ENCODE measurements around the gene TIPRL. TPM values are rescaled to one million over a fixed set of nuclear protein-coding genes. Genes with fewer than 3 reads are reported as not detected.

TIPRL gene
- total and polyA plus RNA-seq, 9 of the 15 experiments (the other 6 are each of a cell fraction or from before 2014, with no cell fraction given), result 41.4 to 90.2 (median 69.9) TPM

GRCh38 chr1:168234846-168235547 lies 56.2 kb downstream of the TIPRL start (continued):
- TF ChIP-seq ZNF318 (IDR thresholded peaks at IDR 0.05; ENCODE audit: borderline replicate concordance in 1 of 2, low read depth in 1 of 2) (no peak), POLR2H (tag; IDR thresholded peaks at IDR 0.05; ENCODE audit: low read depth) (no peak), FOXK2 (conservative IDR thresholded peaks at IDR 0.05 in 1 of 2, IDR thresholded peaks at IDR 0.05 in 1 of 2; ENCODE audit: low read depth in 2 of 2) (no peak), NFE2 (IDR thresholded peaks at IDR 0.05; ENCODE audit: low read depth) (no peak), CBX1 (IDR thresholded peaks at IDR 0.05; ENCODE audit: low read depth) (no peak), TAF7 (tag; IDR thresholded peaks at IDR 0.05) (no peak), CHAMP1 (IDR thresholded peaks at IDR 0.05) (no peak)
